ENCODE results near the gene SIKE1. TPM values are rescaled to one million over a fixed set of nuclear protein-coding genes. Genes with fewer than 3 reads are reported as not detected.

The SIKE1 gene
- polyA plus RNA-seq, 3 donors, result 15.2 to 30.4 (median 26.9) TPM

GRCh38 chr1:114753143-114753542 lies 27.3 kb downstream of the SIKE1 start:
- DNase-seq, result no peak
- H4K20me1 ChIP-seq (ENCODE audit: insufficient read depth, low read length), result peaks cover 91% of the 10 kb centered on the region
- H3K36me3 Mint-ChIP-seq, result peaks cover 23 to 35% of the 10 kb centered on the region in 2 donors
- H3K27ac ChIP-seq (ENCODE audit: low read depth in 1 of 2, low read length in 2 of 2), result peak overlapping the region in 1 of 2 donors; percentile 12
- WGBS (ENCODE audit: insufficient coverage), result 83% methylated on average over 1 of the region's 4 CpGs
- H2AFZ ChIP-seq (ENCODE audit: insufficient read depth, low read depth, low read length, poor library complexity, severe bottlenecking), result no peak overlapping the region
- H3K9me3 Mint-ChIP-seq, result no peaks in the 10 kb centered on the region
- no peak for TF ChIP-seq CTCF (IDR thresholded peaks at IDR 0.05)
- peaks cover 97% of the 10 kb centered on the region for H3K79me2 ChIP-seq (ENCODE audit: insufficient read depth, low read length)
- peaks cover 60% of the 10 kb centered on the region for H3K4me1 Mint-ChIP-seq
- no peak overlapping the region for H3K9ac ChIP-seq (ENCODE audit: insufficient read depth, low read length, poor library complexity, severe bottlenecking)
- no peak overlapping the region for H3K4me3 ChIP-seq (replicated peaks in 1 of 3; ENCODE audit: low read depth in 2 of 3, low read length in 3 of 3)
- no peak overlapping the region for H3K27ac Mint-ChIP-seq
- peaks cover 0 to 2% (median 0%) of the 10 kb centered on the region in 3 donors for H3K27me3 Mint-ChIP-seq (ENCODE audit: low read depth in 3 of 3)
- peaks cover 22 to 30% of the 10 kb centered on the region in 2 donors for H3K36me3 ChIP-seq (replicated peaks in 1 of 2; ENCODE audit: control insufficient read depth in 1 of 2, insufficient read depth in 2 of 2, low read length in 2 of 2)
- intact Hi-C loops (cut with micrococcal nuclease), result no loop called here
- no peaks in the 10 kb centered on the region for H3K27me3 ChIP-seq (ENCODE audit: control insufficient read depth in 2 of 2, insufficient read depth in 2 of 2, low read length in 2 of 2)
- no peak overlapping the region for H3K4me3 Mint-ChIP-seq
- H3K4me2 ChIP-seq (replicated peaks; ENCODE audit: extremely low read depth, low read length, poor library complexity, severe bottlenecking), result no peak overlapping the region
- H3K9me3 ChIP-seq (replicated peaks in 1 of 2; ENCODE audit: control insufficient read depth in 1 of 2, insufficient read depth in 1 of 2, low read length in 2 of 2), result no peaks in the 10 kb centered on the region
- H3K4me1 ChIP-seq (ENCODE audit: control insufficient read depth in 1 of 2, insufficient read depth in 2 of 2, low read length in 2 of 2), result peaks cover 25 to 37% of the 10 kb centered on the region in 2 donors

- Mint-ChIP-seq H3K27ac (peak overlapping the region in 1 of 7 donors; percentile 59), H3K9me3 (no peaks in the 10 kb centered on the region), H3K4me3 (no peak overlapping the region), H3K4me1 (peaks cover 48% of the 10 kb centered on the region), H3K36me3 (peaks cover 37 to 52% of the 10 kb centered on the region in 2 donors), H3K27me3 (ENCODE audit: low read depth in 3 of 3) (peaks cover 0 to 2% (median 0%) of the 10 kb centered on the region in 3 donors)
- no peak overlapping the region for H2AFZ ChIP-seq (ENCODE audit: insufficient read depth, low read depth, low read length, poor library complexity, severe bottlenecking)
- H3K36me3 ChIP-seq (replicated peaks in 1 of 2; ENCODE audit: control insufficient read depth in 1 of 2, insufficient read depth in 2 of 2, low read length in 2 of 2), result peaks cover 44 to 53% of the 10 kb centered on the region in 2 donors
- H3K4me1 ChIP-seq (ENCODE audit: control insufficient read depth in 1 of 2, insufficient read depth in 2 of 2, low read length in 2 of 2), result peaks cover 11 to 22% of the 10 kb centered on the region in 2 donors
- H3K4me2 ChIP-seq (replicated peaks; ENCODE audit: extremely low read depth, low read length, poor library complexity, severe bottlenecking), result no peak overlapping the region
- intact Hi-C loops (cut with micrococcal nuclease), result no loop called here
- WGBS (ENCODE audit: insufficient coverage), result 78% methylated on average over 5 of the region's 5 CpGs
- no peaks in the 10 kb centered on the region for H3K27me3 ChIP-seq (ENCODE audit: control insufficient read depth in 2 of 2, insufficient read depth in 2 of 2, low read length in 2 of 2)
- H3K9me3 ChIP-seq (replicated peaks in 1 of 2; ENCODE audit: control insufficient read depth in 1 of 2, insufficient read depth in 1 of 2, low read length in 2 of 2), result no peaks in the 10 kb centered on the region
- no peak overlapping the region for H3K9ac ChIP-seq (ENCODE audit: insufficient read depth, low read length, poor library complexity, severe bottlenecking)
- no peak overlapping the region for H3K27ac ChIP-seq (ENCODE audit: low read depth in 1 of 2, low read length in 2 of 2)
- H3K79me2 ChIP-seq (ENCODE audit: insufficient read depth, low read length), result peaks cover 100% of the 10 kb centered on the region
- TF ChIP-seq CTCF (IDR thresholded peaks at IDR 0.05), result no peak
- no peak for DNase-seq
- no peak overlapping the region for H3K4me3 ChIP-seq (replicated peaks in 1 of 3; ENCODE audit: low read depth in 2 of 3, low read length in 3 of 3)
- H4K20me1 ChIP-seq (ENCODE audit: insufficient read depth, low read length), result peaks cover 100% of the 10 kb centered on the region
These were observed 29.7 kb downstream of the SIKE1 start for GRCh38 chr1:114750780-114751179.

Measured in CD14-positive monocyte (primary cell).